ENCODE measurements around the gene DUSP2.

- no peak for TF ChIP-seq CTCF (IDR thresholded peaks at IDR 0.05)
- TF ChIP-seq POLR2A (IDR thresholded peaks at IDR 0.05) = no peak
Measured at GRCh38 chr2:96156926-96157648, 11.8 kb upstream of the DUSP2 start.

Data from body of pancreas (tissue), 4 donors.